Lung (tissue), 12 donors: ENCODE data around the gene FOLR2. TPM values are rescaled to one million over a fixed set of nuclear protein-coding genes. Genes with fewer than 3 reads are reported as not detected.
"Not testable (repeated sequence)": the region's sequence is repeated elsewhere in the genome, so short reads cannot be mapped to it uniquely, and the experiment has no call there.

Experiments
- ATAC-seq: fragments of 200-7000 bp; cut with Tn5 transposase; one replicate; pipeline ENCODE4 v1.9.1; 2020; ENCODE audit warnings: moderate number of reproducible peaks; ENCODE audit not compliant: insufficient read depth, low FRiP score
- DNase-seq, 3 donors: peaks; one replicate each; pipeline ENCODE4 v3.0.0-alpha.2; 2013 to 2017
- H3K27ac ChIP-seq, 2 donors: one replicate each; pipeline ENCODE4 v1.5.1; 2013; ENCODE audit warnings: mild to moderate bottlenecking in 2 of 2, moderate library complexity in 2 of 2, control low read depth in 1 of 2, inconsistent platforms in 1 of 2, low read depth in 1 of 2, low read length in 1 of 2
- H3K27me3 ChIP-seq, 3 donors: one replicate each; pipeline ENCODE4 v1.5.1; 2013; ENCODE audit warnings: low read length in 2 of 3; ENCODE audit not compliant: control insufficient read depth in 3 of 3, insufficient read depth in 3 of 3
- H3K36me3 ChIP-seq, 4 donors: one replicate each; pipeline ENCODE4 v1.5.1; 2013; ENCODE audit warnings: low read length in 4 of 4, mild to moderate bottlenecking in 1 of 4, moderate library complexity in 1 of 4; ENCODE audit not compliant: control insufficient read depth in 4 of 4, insufficient read depth in 4 of 4
- H3K4me1 ChIP-seq, 5 donors: one replicate each; pipeline ENCODE4 v1.5.1; 2013; ENCODE audit warnings: low read length in 5 of 5, mild to moderate bottlenecking in 2 of 5, moderate library complexity in 1 of 5; ENCODE audit not compliant: control insufficient read depth in 5 of 5, insufficient read depth in 5 of 5
- H3K4me3 ChIP-seq: one replicate; pipeline ENCODE4 v1.5.1; 2013; ENCODE audit warnings: mild to moderate bottlenecking, control low read depth, moderate library complexity
- H3K9ac ChIP-seq, 2 donors: one replicate each; pipeline ENCODE4 v1.5.1; 2013; ENCODE audit warnings: low read length in 2 of 2, control low read depth in 1 of 2; ENCODE audit not compliant: insufficient read depth in 1 of 2
- H3K9me3 ChIP-seq, 4 donors: one replicate each; pipeline ENCODE4 v1.5.1; 2013; ENCODE audit warnings: low read length in 3 of 4, mild to moderate bottlenecking in 1 of 4, moderate library complexity in 1 of 4; ENCODE audit not compliant: control insufficient read depth in 4 of 4, insufficient read depth in 3 of 4
- CTCF ChIP-seq: IDR thresholded peaks from 2 replicates; pipeline ENCODE4 v1.5.1; 2012; ENCODE audit warnings: mild to moderate bottlenecking; ENCODE audit errors: control extremely low read depth, extremely low read depth
- WGBS, 2 donors: extraction: QIAGEN DNeasy Blood & Tissue Kit; methylation state at CpG; one replicate each; pipeline ENCODE4 v1.1.7; 2013; 5-methylcytosine and 5-hydroxymethylcytosine counted together
- polyA plus RNA-seq, 2 donors: library from polyadenylated mRNA; stranded (reverse); fragments of 200-250 nt; gene quantifications; one replicate each; pipeline ENCODE4 v1.2.1, GENCODE V29; 2013
- total RNA-seq, 2 donors: library from RNA; depleted of rRNA in 1 of 2; stranded (reverse); fragments of >200 nt in 1 of 2; gene quantifications; one replicate each; pipeline ENCODE4 v1.2.1, GENCODE V29; 2014 to 2021
- donor health status: control.
- donor health status: control.
- donor health status: Bipolar disorder and iron deficiency.
- donor health status: healthy.
- donor health status: DM: yes; HTN: yes; CAD: no.

Gene FOLR2
- total and polyA plus RNA-seq, 4 donors = 3.2 to 19.7 (median 10.2) TPM

- no peak overlapping the region for H3K27ac ChIP-seq
- H3K4me3 ChIP-seq = no peak overlapping the region
- no peaks in the 10 kb centered on the region for H3K4me1 ChIP-seq
- H3K9me3 ChIP-seq = no peaks in the 10 kb centered on the region
- 69 to 71% methylated on average over 2 of the region's 2 CpGs for WGBS, 2 donors
- DNase-seq (no peak), ATAC-seq (no peak)
- H3K36me3 ChIP-seq = no peaks in the 10 kb centered on the region
- no peak overlapping the region for H3K9ac ChIP-seq
- H3K27me3 ChIP-seq = no peaks in the 10 kb centered on the region
- no peak for TF ChIP-seq CTCF
Measured at GRCh38 chr11:72203163-72203562, 13.4 kb upstream of the FOLR2 start.

- Histone ChIP-seq H3K9me3 (peaks cover 0 to 5% (median 3%) of the 10 kb centered on the region in 4 donors), H3K4me3 (no peak overlapping the region), H3K27ac (no peak overlapping the region), H3K9ac (no peak overlapping the region), H3K27me3 (no peaks in the 10 kb centered on the region), H3K36me3 (no peaks in the 10 kb centered on the region), H3K4me1 (no peaks in the 10 kb centered on the region)
- no peak for TF ChIP-seq CTCF
- DNase-seq (no peak), ATAC-seq (no peak)
Measured at GRCh38 chr11:72204886-72205285, 11.7 kb upstream of the FOLR2 start.

- H3K9me3 ChIP-seq, H3K4me1 ChIP-seq, H3K27ac ChIP-seq, ATAC-seq, H3K4me3 ChIP-seq, H3K36me3 ChIP-seq, DNase-seq, H3K9ac ChIP-seq, H3K27me3 ChIP-seq: not testable (repeated sequence)
- WGBS, 2 donors = 93 to 96% methylated on average over 2 of the region's 2 CpGs
Measured at GRCh38 chr11:72206794-72207193, 9.8 kb upstream of the FOLR2 start.

GRCh38 chr11:72208281-72208680 lies 8.3 kb upstream of the FOLR2 start:
- peaks cover 0 to 8% (median 3%) of the 10 kb centered on the region in 4 donors for H3K9me3 ChIP-seq
- H3K36me3 ChIP-seq = no peaks in the 10 kb centered on the region
- no peaks in the 10 kb centered on the region for H3K4me1 ChIP-seq
- no peak for ATAC-seq
- no peak for TF ChIP-seq CTCF
- no peak overlapping the region for H3K4me3 ChIP-seq
- no peak overlapping the region for H3K9ac ChIP-seq
- H3K27ac ChIP-seq = peak overlapping the region in 1 of 2 donors; percentile 35
- H3K27me3 ChIP-seq = no peaks in the 10 kb centered on the region
- DNase-seq = no peak
- 54 to 73% methylated on average over 3 of the region's 3 CpGs for WGBS, 2 donors
